SK-N-SH (cell line): ENCODE results near the gene GSE1. TPM values are rescaled to one million over a fixed set of nuclear protein-coding genes. Genes with fewer than 3 reads are reported as not detected.

Source experiments
- CTCF ChIA-PET: fragments of 300-600, 350-600 bp; formaldehyde crosslinking; extraction: SDS; loops from one replicate; lab custom pipeline; 2021; lab: Yijun Ruan, JAX
- POLR2A ChIA-PET: fragments of 350-600 bp; sonication (Branson Sonifier 250); formaldehyde crosslinking; extraction: SDS; loops from one replicate; lab custom pipeline; 2020; ENCODE audit warnings: antibody characterized with exemption, inconsistent platforms; lab: Yijun Ruan, JAX
- DNase-seq: peaks from one replicate; pipeline ENCODE4 v3.0.0; 2012
- H2AFZ ChIP-seq: fragments of 200-600 bp; sonication (generic); 2 replicates; pipeline ENCODE4 v1.8.1; 2016; ENCODE audit warnings: antibody characterized with exemption, mild to moderate bottlenecking, low read depth
- H3F3A ChIP-seq: fragments of 200-600 bp; sonication (generic); replicated peaks from 2 replicates; pipeline ENCODE3; 2016; ENCODE audit warnings: antibody characterized with exemption, mild to moderate bottlenecking; ENCODE audit not compliant: insufficient read depth
- H3K27ac ChIP-seq, 2 experiments: fragments of 200-500 bp in 1 of 2; fragments of 200-600 bp in 1 of 2; sonication (Bioruptor generic) in 1 of 2; sonication (generic), shearing (Covaris generic) in 1 of 2; 2 replicates each; pipeline versions ENCODE4 v1.5.1 to v1.6.1; 2014 to 2016; ENCODE audit warnings: low read depth in 2 of 2, inconsistent platforms in 1 of 2, low read length in 1 of 2, mild to moderate bottlenecking in 1 of 2, mixed read lengths in 1 of 2
- H3K27me3 ChIP-seq: fragments of 200-600 bp; sonication (generic), shearing (Covaris generic); 2 replicates; pipeline ENCODE4 v1.6.1; 2016; ENCODE audit warnings: mixed run types; ENCODE audit not compliant: insufficient read depth
- H3K36me3 ChIP-seq, 2 experiments: fragments of 200-500 bp in 1 of 2; fragments of 200-600 bp in 1 of 2; sonication (Bioruptor generic) in 1 of 2; sonication (generic) in 1 of 2; replicated peaks in 1 of 2; 2 replicates each; pipeline versions ENCODE3 to v1.5.1; 2014 to 2016; ENCODE audit warnings: low read length in 1 of 2, mild to moderate bottlenecking in 1 of 2; ENCODE audit not compliant: insufficient read depth in 2 of 2, control insufficient read depth in 1 of 2
- H3K4me1 ChIP-seq, 2 experiments: fragments of 200-500 bp in 1 of 2; fragments of 200-600 bp in 1 of 2; sonication (Bioruptor generic) in 1 of 2; sonication (generic), shearing (Covaris generic) in 1 of 2; 2 replicates each; pipeline versions ENCODE4 v1.5.1 to v1.6.1; 2014 to 2016; ENCODE audit warnings: low read depth in 1 of 2, low read length in 1 of 2, mixed run types in 1 of 2; ENCODE audit not compliant: insufficient read depth in 2 of 2, control insufficient read depth in 1 of 2
- H3K4me2 ChIP-seq: fragments of 200-600 bp; sonication (generic), shearing (Covaris generic); 2 replicates; pipeline ENCODE4 v1.6.1; 2017; ENCODE audit warnings: mixed run types
- H3K4me3 ChIP-seq, 2 experiments: fragments of 200-500 bp in 1 of 2; fragments of 200-600 bp in 1 of 2; sonication (Bioruptor generic) in 1 of 2; sonication (generic), shearing (Covaris generic) in 1 of 2; 2 replicates each; pipeline versions ENCODE4 v1.5.1 to v1.8.1; 2014 to 2016; ENCODE audit warnings: low read depth in 2 of 2, inconsistent platforms in 1 of 2, low read length in 1 of 2, mild to moderate bottlenecking in 1 of 2, mixed read lengths in 1 of 2, moderate library complexity in 1 of 2
- H3K79me2 ChIP-seq: fragments of 200-600 bp; sonication (generic); 2 replicates; pipeline ENCODE4 v1.8.1; 2017; ENCODE audit warnings: mild to moderate bottlenecking; ENCODE audit not compliant: insufficient read depth
- H3K9ac ChIP-seq: fragments of 200-600 bp; sonication (generic); 2 replicates; pipeline ENCODE4 v1.6.1; 2017; ENCODE audit warnings: mixed run types
- H3K9me2 ChIP-seq: fragments of 200-600 bp; sonication (generic); 2 replicates; pipeline ENCODE4 v1.6.1; 2017; ENCODE audit warnings: mixed run types
- H3K9me3 ChIP-seq: fragments of 200-600 bp; sonication (generic); 2 replicates; pipeline ENCODE4 v1.6.1; 2017; ENCODE audit warnings: mixed run types, mild to moderate bottlenecking, moderate library complexity
- H4K20me1 ChIP-seq: fragments of 200-600 bp; sonication (generic); 2 replicates; pipeline ENCODE4 v1.6.1; 2017; ENCODE audit warnings: mild to moderate bottlenecking, mixed run types; ENCODE audit not compliant: insufficient read depth
- CHD2 ChIP-seq: fragments of 150-350 bp; IDR thresholded peaks from 2 replicates; pipeline ENCODE4 v1.6.1; 2018; ENCODE audit warnings: low read length; ENCODE audit not compliant: partially characterized antibody
- CTCF ChIP-seq: fragments of 200-600 bp; sonication (generic); IDR thresholded peaks from 2 replicates; pipeline ENCODE4 v1.6.1; 2017; ENCODE audit warnings: antibody characterized with exemption, mild to moderate bottlenecking, moderate library complexity
- EP300 ChIP-seq, 2 experiments: IDR thresholded peaks; 2 replicates each; pipeline versions ENCODE4 v1.4.0 to v1.6.1; 2012; ENCODE audit warnings: borderline replicate concordance in 1 of 2, low read depth in 1 of 2, low read length in 1 of 2
- GABPA ChIP-seq: IDR thresholded peaks from 2 replicates; pipeline ENCODE4 v1.4.0; 2012; ENCODE audit warnings: low read depth, mild to moderate bottlenecking
- GATA2 ChIP-seq: sonication (generic); formaldehyde crosslinking; IDR thresholded peaks from 2 replicates; pipeline ENCODE4 v1.5.0; 2020; ENCODE audit warnings: mild to moderate bottlenecking, missing genetic modification reagents
- IRF3 ChIP-seq: fragments of 150-350 bp; IDR thresholded peaks from 2 replicates; pipeline ENCODE4 v1.6.1; 2016; ENCODE audit warnings: mild to moderate bottlenecking, low read depth, low read length
- MEF2A ChIP-seq: IDR thresholded peaks from 2 replicates; pipeline ENCODE4 v1.4.0; 2012; ENCODE audit warnings: low read depth, borderline replicate concordance
- MXI1 ChIP-seq: IDR thresholded peaks from 2 replicates; pipeline ENCODE4 v1.6.1; 2012; ENCODE audit warnings: mild to moderate bottlenecking, low read depth, low read length, improper control_type of control experiment
- NFIC ChIP-seq: IDR thresholded peaks from 2 replicates; pipeline ENCODE4 v1.4.0; 2012; ENCODE audit warnings: borderline replicate concordance
- NRF1 ChIP-seq: IDR thresholded peaks from 2 replicates; pipeline ENCODE4 v1.6.1; 2012; ENCODE audit warnings: low read depth, mild to moderate bottlenecking, low read length
- POLR2AphosphoS5 ChIP-seq: IDR thresholded peaks from 2 replicates; pipeline ENCODE4 v1.6.1; 2012; ENCODE audit warnings: low read depth, low read length
- RAD21 ChIP-seq: IDR thresholded peaks from 2 replicates; pipeline ENCODE4 v1.6.1; 2012; ENCODE audit warnings: mild to moderate bottlenecking, low read length
- RFX5 ChIP-seq: IDR thresholded peaks from 2 replicates; pipeline ENCODE4 v1.6.1; 2012; ENCODE audit warnings: mild to moderate bottlenecking, improper control_type of control experiment, low read length
- RXRA ChIP-seq: IDR thresholded peaks from 2 replicates; pipeline ENCODE4 v1.4.0; 2012; ENCODE audit warnings: low read depth, mild to moderate bottlenecking, borderline replicate concordance
- SMC3 ChIP-seq: IDR thresholded peaks from 2 replicates; pipeline ENCODE4 v1.6.1; 2012; ENCODE audit warnings: low read depth, low read length, improper control_type of control experiment
- TCF12 ChIP-seq: IDR thresholded peaks from 2 replicates; pipeline ENCODE4 v1.4.0; 2012
- TEAD4 ChIP-seq: IDR thresholded peaks from 2 replicates; pipeline ENCODE4 v1.4.0; 2012; ENCODE audit warnings: mild to moderate bottlenecking, borderline replicate concordance; ENCODE audit not compliant: insufficient read depth
- ZBTB33 ChIP-seq: IDR thresholded peaks from 2 replicates; pipeline ENCODE4 v1.4.0; 2012; ENCODE audit warnings: low read depth, borderline replicate concordance
- WGBS: methylation state at CpG from one replicate; pipeline ENCODE4 v1.1.6; 2017; ENCODE audit warnings: low lambda C conversion rate; 5-methylcytosine and 5-hydroxymethylcytosine counted together
- polyA plus RNA-seq, 3 experiments: library from polyadenylated mRNA; depleted of rRNA; stranded (reverse); fragments of >200 nt; gene quantifications; 2 replicates each; pipeline ENCODE4 v1.2.3, GENCODE V29; 2012

The GSE1 gene
- 22.7 and 26.5 TPM in 2 replicates for polyA plus RNA-seq (2012; rRNA removed)
- polyA plus RNA-seq (2012; cell fraction: cytosol; rRNA removed), result 18.5 and 22.7 TPM in 2 replicates
- polyA plus RNA-seq (2012; cell fraction: nucleus; rRNA removed), result 94.0 and 103 TPM in 2 replicates

GRCh38 chr16:85612801-85613603, at the start of gene GSE1:
GSE1 (plus strand) TSS chr16:85613322; CDS start chr16:85613392, 70 bp downstream.
- Histone ChIP-seq H4K20me1 (peaks cover 42% of the 10 kb centered on the region), H3K27me3 (no peaks in the 10 kb centered on the region), H3K4me2 (peak within 1 kb of the TSS; percentile 98), H3K9ac (peak within 1 kb of the TSS; percentile 62), H3K9me2 (no peaks in the 10 kb centered on the region), H3K4me3 (peak within 1 kb of the TSS; percentile 74 to 86), H3K36me3 (peaks cover 0 to 11% of the 10 kb centered on the region in 2 experiments), H3F3A (peaks cover 22% of the 10 kb centered on the region), H2AFZ (no peak within 1 kb of the TSS), H3K79me2 (peaks cover 39% of the 10 kb centered on the region; the same call in 1 of the 2 replicates), H3K4me1 (peaks cover 19 to 60% of the 10 kb centered on the region in 2 experiments), H3K9me3 (no peaks in the 10 kb centered on the region), H3K27ac (peak within 1 kb of the TSS; percentile 74 to 97)
- ChIA-PET POLR2A (interaction anchor here (0.6 to 2.3 kb wide), 5 partner anchors 13 to 389 kb away, joined by 3 to 7 read pairs (median 3); no protein-coding TSS in a partner anchor), CTCF (interaction anchor here (0.7 to 5.8 kb wide), 6 partner anchors 14 to 360 kb away, joined by 3 to 106 read pairs (median 6); no protein-coding TSS in a partner anchor)
- peak; percentile 44; the same call in 1 of the 2 replicates for TF ChIP-seq GATA2 (CRISPR knock-in tag)
- TF ChIP-seq TEAD4, result 0 out of 2 replicates have a peak, but pooled peaks have one; percentile 5
- TF ChIP-seq IRF3, result no peak
- 0 out of 2 replicates have a peak, but pooled peaks have one; percentile 7 for TF ChIP-seq TCF12
- TF ChIP-seq MEF2A, result no peak
- TF ChIP-seq POLR2AphosphoS5, result no peak; the same call in 1 of the 2 replicates
- peak; percentile 40 for TF ChIP-seq NFIC
- TF ChIP-seq MXI1, result peak; percentile 80; the same call in 1 of the 2 replicates
- peak; percentile 7; the same call in 1 of the 2 replicates for TF ChIP-seq RXRA
- TF ChIP-seq NRF1, result peak; percentile 62
- 0% methylated on average over 9 of the region's 81 CpGs for WGBS
- peak; percentile 78 for DNase-seq

- H2AFZ ChIP-seq, result no peak overlapping the region
- peak overlapping the region; percentile 22; the same call in 1 of the 2 replicates for H3K4me2 ChIP-seq
- POLR2A ChIA-PET, result interaction anchor here (0.6 to 3.7 kb wide), 7 partner anchors 10 to 637 kb away, joined by 3 to 15 read pairs (median 4); no protein-coding TSS in a partner anchor
- no peaks in the 10 kb centered on the region for H3K9me3 ChIP-seq
- peaks cover 84% of the 10 kb centered on the region for H3K79me2 ChIP-seq
- H3K4me1 ChIP-seq, result peaks cover 13 to 51% of the 10 kb centered on the region in 2 experiments; a peak in 3 of 4 replicates
- peak; percentile 90 for DNase-seq
- no peak overlapping the region for H3K4me3 ChIP-seq
- H3F3A ChIP-seq, result no peaks in the 10 kb centered on the region
- CTCF ChIA-PET, result interaction anchor here (0.6 to 5.9 kb wide), 52 partner anchors 9 to 476 kb away, joined by 3 to 51 read pairs (median 4); partner anchors contain the start of gene GSE1
- peak overlapping the region in 1 of 2 experiments; percentile 89; a peak in 2 of 4 replicates for H3K27ac ChIP-seq
- no peaks in the 10 kb centered on the region for H3K9me2 ChIP-seq
- H4K20me1 ChIP-seq, result peaks cover 77% of the 10 kb centered on the region
- no peaks in the 10 kb centered on the region for H3K36me3 ChIP-seq
- H3K9ac ChIP-seq, result no peak overlapping the region
- 76% methylated on average over 14 of the region's 19 CpGs for WGBS
- no peaks in the 10 kb centered on the region for H3K27me3 ChIP-seq
- TF ChIP-seq RFX5 (no peak), MXI1 (peak; percentile 49; the same call in 1 of the 2 replicates), CHD2 (peak; percentile 9), NFIC (0 out of 2 replicates have a peak, but pooled peaks have one; percentile 16), CTCF (peak; percentile 32), ZBTB33 (no peak), GABPA (peak; percentile 48; the same call in 1 of the 2 replicates), RAD21 (peak; percentile 78), SMC3 (peak; percentile 41; the same call in 1 of the 2 replicates), EP300 (IDR thresholded peaks at IDR 0.05; ENCODE audit: borderline replicate concordance in 1 of 2, low read depth in 1 of 2, low read length in 1 of 2) (peak in 1 of 2 experiments; percentile 25; a peak in 2 of 4 replicates), NRF1 (no peak)
Observed at GRCh38 chr16:85563515-85564276, 49.4 kb upstream of the GSE1 start.
